H1 (cell line): ENCODE measurements around the gene NHS. TPM values are rescaled to one million over a fixed set of nuclear protein-coding genes. Genes with fewer than 3 reads are reported as not detected.

Source experiments
- CTCF ChIA-PET: fragments of 300-600 bp; sonication (Branson Sonifier 250); formaldehyde crosslinking; loops from one replicate; lab custom pipeline; 2021; ENCODE audit not compliant: partially characterized antibody; lab: Charles Lee
- POLR2A ChIA-PET: fragments of 300-600 bp; sonication (Branson Sonifier 250); formaldehyde crosslinking; loops from one replicate; lab custom pipeline; 2021; ENCODE audit warnings: inconsistent platforms; ENCODE audit not compliant: partially characterized antibody; lab: Charles Lee
- DNase-seq, 2 experiments: peaks; one replicate each; pipeline versions ENCODE4 v3.0.0 to v3.0.0-alpha.2; 2010 to 2022; ENCODE audit warnings: low spot score in 2 of 2, low read depth in 1 of 2, mixed read lengths in 1 of 2
- FAIRE-seq: peaks from 2 replicates; lab custom pipeline; 2011; peaks lifted over from hg19 to GRCh38; lab: Jason Lieb, UNC
- H2AFZ ChIP-seq: 2 replicates; pipeline ENCODE4 v1.8.1; 2012; ENCODE audit warnings: low read length, inconsistent platforms
- H2AK5ac ChIP-seq: 2 replicates; pipeline ENCODE4 v1.6.1; 2013; ENCODE audit warnings: low read depth, low read length
- H2BK120ac ChIP-seq: replicated peaks from 2 replicates; pipeline ENCODE3; 2013; ENCODE audit warnings: low read depth, low read length, inconsistent platforms
- H2BK12ac ChIP-seq: 2 replicates; pipeline ENCODE4 v1.6.1; 2013; ENCODE audit warnings: low read depth, low read length
- H2BK15ac ChIP-seq: 2 replicates; pipeline ENCODE4 v1.6.1; 2013; ENCODE audit warnings: low read length
- H2BK20ac ChIP-seq: 2 replicates; pipeline ENCODE4 v1.6.1; 2013; ENCODE audit warnings: low read length
- H2BK5ac ChIP-seq: 2 replicates; pipeline ENCODE4 v1.6.1; 2013; ENCODE audit warnings: low read depth, low read length
- H3K14ac ChIP-seq: 2 replicates; pipeline ENCODE4 v1.6.1; 2013; ENCODE audit warnings: inconsistent platforms; ENCODE audit not compliant: insufficient read length
- H3K18ac ChIP-seq: 2 replicates; pipeline ENCODE4 v1.6.1; 2013; ENCODE audit warnings: low read length; ENCODE audit errors: extremely low read depth
- H3K23ac ChIP-seq: 2 replicates; pipeline ENCODE4 v1.6.1; 2013; ENCODE audit warnings: inconsistent platforms; ENCODE audit not compliant: insufficient read length
- H3K23me2 ChIP-seq: 2 replicates; pipeline ENCODE4 v1.6.1; 2013; ENCODE audit warnings: low read depth, low read length
- H3K27ac ChIP-seq: 2 replicates; pipeline ENCODE4 v1.6.1; 2011; ENCODE audit warnings: low read depth, low read length, inconsistent platforms
- H3K27me3 ChIP-seq, 4 experiments: replicated peaks in 1 of 4; 1 replicate in 1 of 4; 2 replicates in 3 of 4; pipeline versions ENCODE4 v1.6.1 to v1.8.1; 2011 to 2013; ENCODE audit warnings: low read length in 3 of 4, mild to moderate bottlenecking in 3 of 4, inconsistent platforms in 2 of 4, mixed read lengths in 2 of 4, moderate library complexity in 1 of 4; ENCODE audit not compliant: control insufficient read depth in 3 of 4, insufficient read depth in 3 of 4; ENCODE audit errors: extremely low read depth in 1 of 4
- H3K36me3 ChIP-seq, 4 experiments: 2 replicates each; pipeline versions ENCODE4 v1.6.1 to v1.8.1; 2011 to 2013; ENCODE audit warnings: mild to moderate bottlenecking in 4 of 4, low read length in 3 of 4, moderate library complexity in 2 of 4, control low read depth in 1 of 4, inconsistent platforms in 1 of 4; ENCODE audit not compliant: insufficient read depth in 4 of 4, control insufficient read depth in 2 of 4
- H3K4ac ChIP-seq: replicated peaks from 2 replicates; pipeline ENCODE3; 2013; ENCODE audit warnings: low read length, low read depth, mixed read lengths, inconsistent platforms; ENCODE audit not compliant: insufficient read length
- H3K4me1 ChIP-seq, 4 experiments: replicated peaks in 1 of 4; 1 replicate in 1 of 4; 2 replicates in 3 of 4; pipeline versions ENCODE4 v1.6.1 to v1.8.1; 2011 to 2013; ENCODE audit warnings: low read length in 3 of 4, inconsistent platforms in 2 of 4, mixed read lengths in 1 of 4; ENCODE audit not compliant: insufficient read depth in 4 of 4, control insufficient read depth in 3 of 4
- H3K4me2 ChIP-seq, 2 experiments: 2 replicates each; pipeline versions ENCODE4 v1.6.1 to v1.8.1; 2011 to 2013; ENCODE audit warnings: low read depth in 2 of 2, low read length in 2 of 2, control low read depth in 1 of 2, inconsistent platforms in 1 of 2, mild to moderate bottlenecking in 1 of 2; ENCODE audit not compliant: insufficient read depth in 1 of 2
- H3K4me3 ChIP-seq, 4 experiments: fragments of 200-600, 300-600 bp in 1 of 4; sonication (generic), shearing (Covaris generic), sonication (Bioruptor Twin) in 1 of 4; 2 replicates each; pipeline versions ENCODE4 v1.5.1 to v1.8.1; 2011 to 2016; ENCODE audit warnings: low read length in 4 of 4, low read depth in 3 of 4, control low read depth in 2 of 4, inconsistent platforms in 2 of 4, mild to moderate bottlenecking in 2 of 4, mixed read lengths in 1 of 4, moderate library complexity in 1 of 4; ENCODE audit not compliant: insufficient read depth in 2 of 4; ENCODE audit errors: extremely low read depth in 1 of 4
- H3K56ac ChIP-seq: replicated peaks from 2 replicates; pipeline ENCODE3; 2013; ENCODE audit warnings: low read depth, mild to moderate bottlenecking, mixed read lengths, low read length, inconsistent platforms; ENCODE audit not compliant: insufficient read length
- H3K79me1 ChIP-seq: 2 replicates; pipeline ENCODE4 v1.6.1; 2013; ENCODE audit warnings: low read depth, low read length, control low read depth
- H3K79me2 ChIP-seq, 2 experiments: 2 replicates each; pipeline versions ENCODE4 v1.6.1 to v1.8.1; 2012 to 2013; ENCODE audit warnings: low read length in 2 of 2, mild to moderate bottlenecking in 2 of 2, inconsistent platforms in 1 of 2; ENCODE audit not compliant: insufficient read depth in 2 of 2, control insufficient read depth in 1 of 2
- H3K9ac ChIP-seq, 4 experiments: replicated peaks in 1 of 4; 1 replicate in 1 of 4; 2 replicates in 3 of 4; pipeline versions ENCODE4 v1.6.1 to v1.8.1; 2011 to 2013; ENCODE audit warnings: low read depth in 3 of 4, low read length in 3 of 4, control low read depth in 2 of 4, mild to moderate bottlenecking in 2 of 4, moderate library complexity in 2 of 4, inconsistent platforms in 1 of 4; ENCODE audit errors: extremely low read depth in 1 of 4
- H3K9me3 ChIP-seq, 2 experiments: 2 replicates each; pipeline versions ENCODE4 v1.6.1 to v1.8.1; 2012 to 2013; ENCODE audit warnings: mild to moderate bottlenecking in 2 of 2, moderate library complexity in 2 of 2, control low read depth in 1 of 2, inconsistent platforms in 1 of 2, low read depth in 1 of 2, low read length in 1 of 2, mixed read lengths in 1 of 2; ENCODE audit not compliant: insufficient read depth in 2 of 2
- H4K20me1 ChIP-seq, 2 experiments: replicated peaks in 1 of 2; 2 replicates each; pipeline versions ENCODE3 to v1.8.1; 2011 to 2013; ENCODE audit warnings: inconsistent platforms in 2 of 2, low read length in 2 of 2, mild to moderate bottlenecking in 1 of 2; ENCODE audit not compliant: insufficient read depth in 2 of 2, control insufficient read depth in 1 of 2
- H4K5ac ChIP-seq: 2 replicates; pipeline ENCODE4 v1.6.1; 2013; ENCODE audit warnings: low read length, low read depth, mixed read lengths, inconsistent platforms; ENCODE audit not compliant: insufficient read length
- H4K8ac ChIP-seq: 2 replicates; pipeline ENCODE4 v1.8.0; 2013; ENCODE audit warnings: mild to moderate bottlenecking, moderate library complexity, low read length, inconsistent platforms; ENCODE audit not compliant: insufficient read depth; ENCODE audit errors: extremely low read depth
- H4K91ac ChIP-seq: replicated peaks from 2 replicates; pipeline ENCODE3; 2013; ENCODE audit warnings: low read length, mixed read lengths, inconsistent platforms; ENCODE audit not compliant: insufficient read length
- BACH1 ChIP-seq: IDR thresholded peaks from 2 replicates; pipeline ENCODE4 v1.6.1; 2012; ENCODE audit warnings: low read length, improper control_type of control experiment
- CREB1 ChIP-seq: IDR thresholded peaks from 2 replicates; pipeline ENCODE4 v1.6.1; 2012; ENCODE audit warnings: inconsistent platforms
- EP300 ChIP-seq, 2 experiments: IDR thresholded peaks; 1 replicate in 1 of 2; 2 replicates in 1 of 2; pipeline ENCODE4 v1.6.1; 2011 to 2012; ENCODE audit warnings: low read depth in 2 of 2, low read length in 2 of 2, mild to moderate bottlenecking in 2 of 2, borderline replicate concordance in 1 of 2, inconsistent platforms in 1 of 2, moderate library complexity in 1 of 2
- GABPA ChIP-seq: IDR thresholded peaks from 2 replicates; pipeline ENCODE4 v1.6.1; 2011; ENCODE audit warnings: mild to moderate bottlenecking, low read length, moderate library complexity, borderline replicate concordance; ENCODE audit not compliant: insufficient read depth
- JUND ChIP-seq: IDR thresholded peaks from 2 replicates; pipeline ENCODE4 v1.6.1; 2011; ENCODE audit warnings: mild to moderate bottlenecking, improper control_type of control experiment, low read length
- PHF8 ChIP-seq: fragments of 200-600 bp; sonication (generic); conservative IDR thresholded peaks from 2 replicates; pipeline ENCODE4 v1.7.1; 2012; ENCODE audit warnings: low read depth, mild to moderate bottlenecking, inconsistent platforms, low read length, moderate library complexity
- RNF2 ChIP-seq: fragments of 200-900, 300-1000 bp; sonication (generic); IDR thresholded peaks from 2 replicates; pipeline ENCODE4 v1.7.1; 2016; ENCODE audit warnings: borderline replicate concordance, low read depth, mild to moderate bottlenecking, antibody characterized with exemption, low read length; ENCODE audit not compliant: poor library complexity, severe bottlenecking; ENCODE audit errors: missing control alignments
- SP2 ChIP-seq: IDR thresholded peaks from 2 replicates; pipeline ENCODE4 v1.6.1; 2012; ENCODE audit warnings: mild to moderate bottlenecking, low read length, inconsistent platforms
- TAF1 ChIP-seq: IDR thresholded peaks from 2 replicates; pipeline ENCODE4 v1.6.1; 2011; ENCODE audit warnings: mild to moderate bottlenecking, low read depth, low read length
- TAF7 ChIP-seq: optimal IDR thresholded peaks from 2 replicates; pipeline ENCODE3; 2011; ENCODE audit warnings: low read depth, mild to moderate bottlenecking, inconsistent platforms, low read length, moderate library complexity, borderline replicate concordance
- TEAD4 ChIP-seq: IDR thresholded peaks from 2 replicates; pipeline ENCODE4 v1.6.1; 2012; ENCODE audit warnings: low read depth, low read length, inconsistent platforms, mixed read lengths
- ZNF274 ChIP-seq: IDR thresholded peaks from 2 replicates; pipeline ENCODE4 v1.7.0; 2012; ENCODE audit warnings: low read length, borderline replicate concordance; ENCODE audit errors: extremely low read depth
- WGBS, 2 experiments: shearing (Covaris generic) in 1 of 2; methylation state at CpG; one replicate each; pipeline versions ENCODE4 v1.1.6 to v1.1.7; 2013 to 2015; ENCODE audit warnings: low lambda C conversion rate in 2 of 2, mixed read lengths in 2 of 2, inconsistent platforms in 1 of 2, low coverage in 1 of 2, missing lambda C conversion rate in 1 of 2; ENCODE audit not compliant: insufficient replicate concordance in 2 of 2, insufficient coverage in 1 of 2, insufficient read length in 1 of 2; ENCODE audit errors: extremely low coverage in 1 of 2, missing lambda C conversion rate in 1 of 2; 5-methylcytosine and 5-hydroxymethylcytosine counted together
- polyA plus RNA-seq, 7 experiments: library from polyadenylated mRNA; depleted of rRNA in 3 of 7; stranded (reverse) in 5 of 7; unstranded in 2 of 7; fragments of >200 nt in 5 of 7; fragments of 200-250 nt in 2 of 7; gene quantifications; 1 replicate in 5 of 7; 2 replicates in 1 of 7; 4 replicates in 1 of 7; pipeline versions ENCODE4 v1.2.1 to v1.2.3, GENCODE V29; 2011 to 2013; ENCODE audit warnings: missing spikeins in 2 of 7, mixed read lengths in 2 of 7
- total RNA-seq: library from RNA; stranded (reverse); fragmentation: NEBNext Ultra II Directional; extraction: Animal tissue kit (Norgen Biotek cat#: 25700); gene quantifications from 2 replicates; pipeline ENCODE4 v1.2.1, GENCODE V29; 2021

NHS gene
- total and polyA plus RNA-seq, 2 of the 8 experiments (the other 6 are each of a cell fraction or from before 2014, with no cell fraction given): 2.2 to 6.7 TPM

DNA sequence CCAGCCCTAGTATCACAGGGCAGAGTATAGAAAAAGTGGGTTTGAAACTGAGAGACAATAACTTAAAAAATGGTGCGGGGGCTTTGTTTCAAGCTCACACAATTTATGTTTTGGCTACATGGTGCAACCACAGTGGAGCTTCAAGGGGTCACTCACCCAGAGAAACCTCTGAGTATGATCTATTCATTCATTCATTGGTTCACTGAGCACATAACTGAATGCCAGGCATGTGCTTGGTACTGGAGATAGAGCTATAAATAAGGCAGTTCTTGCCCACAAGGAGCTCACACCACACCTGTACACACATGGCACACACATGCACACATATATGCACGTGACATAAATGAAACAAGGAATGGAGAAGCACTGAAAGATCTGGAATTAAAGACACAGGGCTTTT lies 171.4 kb downstream of the NHS start:
- CTCF ChIA-PET: interaction anchor here (0.7 to 1.4 kb wide), 4 partner anchors 9 to 184 kb away, joined by 3 to 7 read pairs (median 4); no protein-coding TSS in a partner anchor
- Histone ChIP-seq H3K27ac (no peak overlapping the region), H4K5ac (no peak overlapping the region)

More for the DNA sequence above, 171.4 kb downstream of the NHS start:
- Histone ChIP-seq H3K4me3 (no peak overlapping the region), H3K23me2 (no peaks in the 10 kb centered on the region), H2BK5ac (no peak overlapping the region), H3K36me3 (no peaks in the 10 kb centered on the region), H3K27me3 (no peaks in the 10 kb centered on the region), H3K23ac (no peak overlapping the region), H3K9me3 (no peaks in the 10 kb centered on the region), H3K79me2 (no peaks in the 10 kb centered on the region), H3K9ac (no peak overlapping the region), H4K8ac (no peak overlapping the region), H2BK15ac (no peak overlapping the region), H3K4me1 (peaks cover 0 to 22% (median 17%) of the 10 kb centered on the region in 4 experiments), H2AK5ac (no peak overlapping the region), H3K4me2 (no peak overlapping the region), H4K20me1 (no peaks in the 10 kb centered on the region), H2BK20ac (no peak overlapping the region), H3K18ac (no peak overlapping the region), H2BK12ac (no peak overlapping the region), H3K14ac (no peak overlapping the region), H3K56ac (no peak overlapping the region), H2BK120ac (no peak overlapping the region), H3K79me1 (no peaks in the 10 kb centered on the region), H3K4ac (no peak overlapping the region), H2AFZ (no peak overlapping the region), H4K91ac (no peak overlapping the region)
- DNase-seq (no peak), FAIRE-seq (no peak)
- 90% methylated on average over 2 of the region's 2 CpGs; no CpG with 5 or more reads in 1 of the 2 experiments for WGBS, 2 experiments
- POLR2A ChIA-PET: no interaction called here
- no peak for TF ChIP-seq TAF7
- no peak for TF ChIP-seq EP300 (IDR thresholded peaks at IDR 0.05; ENCODE audit: borderline replicate concordance in 1 of 2, low read depth in 2 of 2, low read length in 2 of 2)
- no peak for TF ChIP-seq CREB1
- TF ChIP-seq TEAD4: no peak
- no peak for TF ChIP-seq GABPA
- no peak for TF ChIP-seq RNF2
- no peak for TF ChIP-seq BACH1
- TF ChIP-seq PHF8: no peak
- no peak for TF ChIP-seq ZNF274
- no peak for TF ChIP-seq TAF1
- no peak for TF ChIP-seq SP2
- TF ChIP-seq JUND: no peak
